ENCODE measurements around the gene SDK2. TPM values are rescaled to one million over a fixed set of nuclear protein-coding genes. Genes with fewer than 3 reads are reported as not detected.
A peak's percentile ranks its signal among the peaks of the same experiment; 100 is the strongest.

The SDK2 gene
- total RNA-seq, 1 donor from 2014 or later: 12.3 TPM

GRCh38 chr17:73648543-73648820 is 4.2 kb upstream of the SDK2 start:
- Mint-ChIP-seq H3K4me1 (ENCODE audit: low read depth, unreplicated experiment) (peaks cover 10% of the 10 kb centered on the region), H3K9me3 (ENCODE audit: unreplicated experiment) (no peaks in the 10 kb centered on the region), H3K36me3 (ENCODE audit: unreplicated experiment) (peaks cover 5% of the 10 kb centered on the region), H3K27ac (ENCODE audit: unreplicated experiment) (no peak overlapping the region), H3K4me3 (ENCODE audit: unreplicated experiment) (no peak overlapping the region), H3K27me3 (ENCODE audit: unreplicated experiment) (no peaks in the 10 kb centered on the region)
- TF ChIP-seq CTCF (IDR thresholded peaks at IDR 0.05; ENCODE audit: partially characterized antibody, unreplicated experiment): no peak
- DNase-seq: no peak

GRCh38 chr17:73647772-73648542 is 3.7 kb upstream of the SDK2 start:
- Mint-ChIP-seq H3K27me3 (ENCODE audit: unreplicated experiment) (no peaks in the 10 kb centered on the region), H3K4me3 (ENCODE audit: unreplicated experiment) (no peak overlapping the region), H3K27ac (ENCODE audit: unreplicated experiment) (no peak overlapping the region), H3K36me3 (ENCODE audit: unreplicated experiment) (no peaks in the 10 kb centered on the region), H3K4me1 (ENCODE audit: low read depth, unreplicated experiment) (peaks cover 10% of the 10 kb centered on the region), H3K9me3 (ENCODE audit: unreplicated experiment) (no peaks in the 10 kb centered on the region)
- DNase-seq: no peak
- TF ChIP-seq CTCF (IDR thresholded peaks at IDR 0.05; ENCODE audit: partially characterized antibody, unreplicated experiment): no peak

GRCh38 chr17:73647301-73647695 is 3.1 kb upstream of the SDK2 start:
- Mint-ChIP-seq H3K36me3 (ENCODE audit: unreplicated experiment) (no peaks in the 10 kb centered on the region), H3K27me3 (ENCODE audit: unreplicated experiment) (peaks cover 3% of the 10 kb centered on the region), H3K9me3 (ENCODE audit: unreplicated experiment) (no peaks in the 10 kb centered on the region), H3K4me3 (ENCODE audit: unreplicated experiment) (no peak overlapping the region), H3K27ac (ENCODE audit: unreplicated experiment) (no peak overlapping the region), H3K4me1 (ENCODE audit: low read depth, unreplicated experiment) (peaks cover 10% of the 10 kb centered on the region)
- no peak for DNase-seq
- no peak for TF ChIP-seq CTCF (IDR thresholded peaks at IDR 0.05; ENCODE audit: partially characterized antibody, unreplicated experiment)

GRCh38 chr17:73646409-73647300 is 2.4 kb upstream of the SDK2 start:
- peak overlapping the region; percentile 13 for H3K4me3 Mint-ChIP-seq (ENCODE audit: unreplicated experiment)
- H3K9me3 Mint-ChIP-seq (ENCODE audit: unreplicated experiment): peaks cover 1% of the 10 kb centered on the region
- H3K27ac Mint-ChIP-seq (ENCODE audit: unreplicated experiment): no peak overlapping the region
- peak; percentile 60 for DNase-seq
- H3K36me3 Mint-ChIP-seq (ENCODE audit: unreplicated experiment): no peaks in the 10 kb centered on the region
- H3K4me1 Mint-ChIP-seq (ENCODE audit: low read depth, unreplicated experiment): peaks cover 14% of the 10 kb centered on the region
- H3K27me3 Mint-ChIP-seq (ENCODE audit: unreplicated experiment): peaks cover 3% of the 10 kb centered on the region
- TF ChIP-seq CTCF (IDR thresholded peaks at IDR 0.05; ENCODE audit: partially characterized antibody, unreplicated experiment): peak; percentile 19

Measured in glutamatergic neuron (in vitro differentiated cells).